Immature natural killer cell (primary cell): ENCODE results near the gene AVPR1A. TPM values are rescaled to one million over a fixed set of nuclear protein-coding genes. Genes with fewer than 3 reads are reported as not detected.
"Not testable (repeated sequence)": the region's sequence is repeated elsewhere in the genome, so short reads cannot be mapped to it uniquely, and the experiment has no call there.

ENCODE experiments used
- DNase-seq, 3 donors: peaks; one replicate each; pipeline ENCODE4 v3.0.0; 2022; ENCODE audit warnings: mixed read lengths in 1 of 3
- H3K27ac Mint-ChIP-seq, 6 donors: one replicate each; pipeline ENCODE4 v1.8.0; 2020; ENCODE audit warnings: mixed read lengths in 6 of 6, mild to moderate bottlenecking in 5 of 6, inconsistent platforms in 4 of 6, moderate library complexity in 3 of 6
- H3K27me3 Mint-ChIP-seq, 3 donors: one replicate each; pipeline ENCODE4 v1.8.0; 2020 to 2021; ENCODE audit warnings: low read depth in 3 of 3, mild to moderate bottlenecking in 3 of 3, mixed read lengths in 3 of 3, moderate library complexity in 3 of 3, inconsistent platforms in 1 of 3
- H3K36me3 Mint-ChIP-seq, 3 donors: one replicate each; pipeline ENCODE4 v1.8.0; 2020; ENCODE audit warnings: mixed read lengths in 3 of 3, inconsistent platforms in 2 of 3, mild to moderate bottlenecking in 2 of 3
- H3K4me1 Mint-ChIP-seq, 2 donors: one replicate each; pipeline ENCODE4 v1.8.0; 2020; ENCODE audit warnings: inconsistent platforms in 2 of 2, mild to moderate bottlenecking in 2 of 2, mixed read lengths in 2 of 2, moderate library complexity in 1 of 2
- H3K4me3 Mint-ChIP-seq, 5 donors: one replicate each; pipeline ENCODE4 v1.8.0; 2020; ENCODE audit warnings: mild to moderate bottlenecking in 5 of 5, mixed read lengths in 5 of 5, inconsistent platforms in 3 of 5, moderate library complexity in 3 of 5
- H3K9me3 Mint-ChIP-seq, 6 donors: one replicate each; pipeline ENCODE4 v1.8.0; 2020; ENCODE audit warnings: mild to moderate bottlenecking in 6 of 6, mixed read lengths in 6 of 6, inconsistent platforms in 4 of 6, moderate library complexity in 3 of 6
- polyA plus RNA-seq, 3 donors: library from polyadenylated mRNA; unstranded; fragments of 300-500 nt; fragmentation: Illumina TruSeq; gene quantifications; one replicate each; pipeline ENCODE4 v1.2.3, GENCODE V29; 2021

AVPR1A gene
- not detected for polyA plus RNA-seq

- Mint-ChIP-seq H3K27ac (no peak within 1 kb of the TSS), H3K4me3 (peak within 1 kb of the TSS in 3 of 5 donors; percentile 10 to 53 (median 12)), H3K9me3 (peaks cover 0 to 29% (median 13%) of the 10 kb centered on the region in 6 donors), H3K27me3 (peaks cover 13 to 29% (median 21%) of the 10 kb centered on the region in 3 donors), H3K36me3 (peaks cover 0 to 8% (median 7%) of the 10 kb centered on the region in 3 donors), H3K4me1 (peaks cover 0 to 16% of the 10 kb centered on the region in 2 donors)
- no peak for DNase-seq
Observed at GRCh38 chr12:63150713-63151622, at the start of gene AVPR1A. Gene AVPR1A (minus strand): TSS chr12:63151201. CDS start chr12:63150836, 365 bp downstream.

- no peak overlapping the region for H3K4me3 Mint-ChIP-seq
- H3K4me1 Mint-ChIP-seq: no peaks in the 10 kb centered on the region
- peaks cover 1 to 4% (median 2%) of the 10 kb centered on the region in 3 donors for H3K27me3 Mint-ChIP-seq
- no peak for DNase-seq
- peaks cover 13 to 58% (median 26%) of the 10 kb centered on the region in 6 donors for H3K9me3 Mint-ChIP-seq
- H3K27ac Mint-ChIP-seq: no peak overlapping the region
- peaks cover 0 to 7% (median 0%) of the 10 kb centered on the region in 3 donors for H3K36me3 Mint-ChIP-seq
Observed at GRCh38 chr12:63196168-63196567, 45.2 kb upstream of the AVPR1A start.

GRCh38 chr12:63179224-63179623 is 28.2 kb upstream of the AVPR1A start:
- peaks cover 0 to 2% (median 1%) of the 10 kb centered on the region in 3 donors for H3K27me3 Mint-ChIP-seq
- peaks cover 15 to 39% (median 27%) of the 10 kb centered on the region in 6 donors for H3K9me3 Mint-ChIP-seq

GRCh38 chr12:63170321-63170720 is 19.3 kb upstream of the AVPR1A start:
- Mint-ChIP-seq H3K9me3 (peaks cover 2 to 19% (median 8%) of the 10 kb centered on the region in 6 donors), H3K27ac (no peak overlapping the region), H3K4me3 (no peak overlapping the region), H3K4me1 (no peaks in the 10 kb centered on the region), H3K27me3 (peaks cover 0 to 2% (median 2%) of the 10 kb centered on the region in 3 donors), H3K36me3 (peaks cover 0 to 3% (median 0%) of the 10 kb centered on the region in 3 donors)
- DNase-seq: no peak

More at GRCh38 chr12:63179224-63179623, 28.2 kb upstream of the AVPR1A start:
- Mint-ChIP-seq H3K27ac (no peak overlapping the region), H3K4me3 (no peak overlapping the region), H3K4me1 (no peaks in the 10 kb centered on the region), H3K36me3 (peaks cover 0 to 4% (median 3%) of the 10 kb centered on the region in 3 donors)
- DNase-seq: no peak

- H3K4me1 Mint-ChIP-seq, H3K36me3 Mint-ChIP-seq, H3K27me3 Mint-ChIP-seq, DNase-seq, H3K4me3 Mint-ChIP-seq, H3K27ac Mint-ChIP-seq: not testable (repeated sequence)
- peaks cover 0 to 12% (median 3%) of the 10 kb centered on the region in 6 donors for H3K9me3 Mint-ChIP-seq
Observed at GRCh38 chr12:63167741-63168140, 16.7 kb upstream of the AVPR1A start.

- Mint-ChIP-seq H3K9me3 (peaks cover 0 to 7% (median 2%) of the 10 kb centered on the region in 6 donors), H3K36me3 (no peaks in the 10 kb centered on the region), H3K27ac (no peak overlapping the region), H3K27me3 (peaks cover under 1 to 2% (median 2%) of the 10 kb centered on the region in 3 donors), H3K4me1 (no peaks in the 10 kb centered on the region), H3K4me3 (no peak overlapping the region)
- no peak for DNase-seq
Observed at GRCh38 chr12:63164911-63165310, 13.9 kb upstream of the AVPR1A start.

GRCh38 chr12:63163541-63163940 is 12.5 kb upstream of the AVPR1A start:
- no peak overlapping the region for H3K4me3 Mint-ChIP-seq
- H3K27me3 Mint-ChIP-seq: peaks cover 2% of the 10 kb centered on the region in 3 donors
- peaks cover 0 to 4% (median 1%) of the 10 kb centered on the region in 6 donors for H3K9me3 Mint-ChIP-seq
- no peaks in the 10 kb centered on the region for H3K4me1 Mint-ChIP-seq
- no peak for DNase-seq
- H3K36me3 Mint-ChIP-seq: no peaks in the 10 kb centered on the region
- no peak overlapping the region for H3K27ac Mint-ChIP-seq

- Mint-ChIP-seq H3K36me3 (peaks cover 0 to 8% (median 3%) of the 10 kb centered on the region in 3 donors), H3K9me3 (peaks cover 0 to 21% (median 8%) of the 10 kb centered on the region in 6 donors), H3K4me1 (peaks cover 0 to 12% of the 10 kb centered on the region in 2 donors), H3K27ac (no peak overlapping the region), H3K27me3 (peaks cover 8 to 18% (median 15%) of the 10 kb centered on the region in 3 donors), H3K4me3 (no peak overlapping the region)
- no peak for DNase-seq
Observed at GRCh38 chr12:63155375-63155774, 4.4 kb upstream of the AVPR1A start.

GRCh38 chr12:63154560-63154959 is 3.6 kb upstream of the AVPR1A start:
- DNase-seq: no peak
- Mint-ChIP-seq H3K27ac (no peak overlapping the region), H3K27me3 (peaks cover 8 to 22% (median 17%) of the 10 kb centered on the region in 3 donors), H3K9me3 (peaks cover 0 to 26% (median 12%) of the 10 kb centered on the region in 6 donors), H3K4me1 (peaks cover 0 to 16% of the 10 kb centered on the region in 2 donors), H3K36me3 (peaks cover 0 to 8% (median 6%) of the 10 kb centered on the region in 3 donors), H3K4me3 (no peak overlapping the region)

- Mint-ChIP-seq H3K4me1 (peaks cover 0 to 16% of the 10 kb centered on the region in 2 donors), H3K4me3 (no peak overlapping the region), H3K36me3 (peaks cover 0 to 8% (median 7%) of the 10 kb centered on the region in 3 donors), H3K9me3 (peaks cover 0 to 29% (median 13%) of the 10 kb centered on the region in 6 donors), H3K27me3 (peaks cover 13 to 29% (median 21%) of the 10 kb centered on the region in 3 donors), H3K27ac (no peak overlapping the region)
- DNase-seq: no peak
Observed at GRCh38 chr12:63152321-63152700, 1.3 kb upstream of the AVPR1A start.

- Mint-ChIP-seq H3K9me3 (peaks cover 0 to 29% (median 13%) of the 10 kb centered on the region in 6 donors), H3K27ac (no peak overlapping the region), H3K36me3 (peaks cover 0 to 8% (median 7%) of the 10 kb centered on the region in 3 donors), H3K4me3 (peak overlapping the region in 3 of 5 donors; percentile 5 to 53 (median 12)), H3K4me1 (peaks cover 0 to 16% of the 10 kb centered on the region in 2 donors), H3K27me3 (peaks cover 13 to 29% (median 21%) of the 10 kb centered on the region in 3 donors)
- DNase-seq: no peak
Observed at GRCh38 chr12:63151623-63152320, 771 bp upstream of the AVPR1A start.

- H3K36me3 Mint-ChIP-seq: peaks cover 0 to 8% (median 7%) of the 10 kb centered on the region in 3 donors
- H3K27ac Mint-ChIP-seq: no peak overlapping the region
Observed at GRCh38 chr12:63149909-63150712, 890 bp downstream of the AVPR1A start.

GRCh38 chr12:63144556-63144955 is 6.4 kb downstream of the AVPR1A start:
- H3K27ac Mint-ChIP-seq: no peak overlapping the region
- no peak for DNase-seq
- H3K27me3 Mint-ChIP-seq: peaks cover 4 to 9% (median 7%) of the 10 kb centered on the region in 3 donors
- no peaks in the 10 kb centered on the region for H3K4me1 Mint-ChIP-seq
- peaks cover 0 to 6% (median 2%) of the 10 kb centered on the region in 6 donors for H3K9me3 Mint-ChIP-seq
- H3K36me3 Mint-ChIP-seq: peaks cover 0 to under 1% (median 0%) of the 10 kb centered on the region in 3 donors
- no peak overlapping the region for H3K4me3 Mint-ChIP-seq

More at GRCh38 chr12:63149909-63150712, 890 bp downstream of the AVPR1A start:
- H3K4me1 Mint-ChIP-seq: peaks cover 0 to 16% of the 10 kb centered on the region in 2 donors
- H3K4me3 Mint-ChIP-seq: peak overlapping the region in 2 of 5 donors; percentile 17 to 27
- DNase-seq: no peak
- peaks cover 0 to 29% (median 13%) of the 10 kb centered on the region in 6 donors for H3K9me3 Mint-ChIP-seq
- peaks cover 13 to 29% (median 21%) of the 10 kb centered on the region in 3 donors for H3K27me3 Mint-ChIP-seq
